AG04450 (cell line): ENCODE measurements around the gene NME2. TPM values are rescaled to one million over a fixed set of nuclear protein-coding genes. Genes with fewer than 3 reads are reported as not detected.
A peak's percentile ranks its signal among the peaks of the same experiment; 100 is the strongest.

Experiments used
- CTCF ChIA-PET: fragments of 300-600, 350-600 bp; formaldehyde crosslinking; extraction: SDS; loops from one replicate; lab custom pipeline; 2022; ENCODE audit warnings: antibody characterized with exemption, inconsistent platforms; lab: Charles Lee
- POLR2A ChIA-PET: fragments of 350-600 bp; formaldehyde crosslinking; extraction: SDS; loops from one replicate; lab custom pipeline; 2021; ENCODE audit warnings: antibody characterized with exemption, inconsistent platforms; lab: Yijun Ruan, JAX
- DNase-seq: peaks from one replicate; pipeline ENCODE4 v3.0.0-alpha.2; 2011; ENCODE audit warnings: low read depth, low spot score
- H3K27ac ChIP-seq: one replicate; pipeline ENCODE4 v1.5.1; 2012; ENCODE audit warnings: low read depth, low read length, control low read depth
- H3K27me3 ChIP-seq: one replicate; pipeline ENCODE4 v1.6.0; 2012; ENCODE audit warnings: low read length; ENCODE audit not compliant: control insufficient read depth, insufficient read depth
- H3K4me3 ChIP-seq: 2 replicates; pipeline ENCODE4 v1.5.1; 2011; ENCODE audit warnings: mild to moderate bottlenecking, low read depth, low read length, control low read depth
- H3K9me3 ChIP-seq: 2 replicates; pipeline ENCODE4 v1.5.1; 2012; ENCODE audit warnings: low read length; ENCODE audit not compliant: control insufficient read depth, insufficient read depth
- polyA minus RNA-seq: library from RNA; depleted of rRNA, polyadenylated mRNA; stranded (reverse); fragments of >200 nt; gene quantifications from 2 replicates; pipeline ENCODE4 v1.2.3, GENCODE V29; 2011; rRNA and poly(A)+ RNA removed
- polyA plus RNA-seq: library from polyadenylated mRNA; depleted of rRNA; stranded (reverse); fragments of >200 nt; gene quantifications from 2 replicates; pipeline ENCODE4 v1.2.3, GENCODE V29; 2011; rRNA removed
- TF ChIP-seq, protein P1 (sequence below): IDR thresholded peaks from 2 replicates; pipeline ENCODE4 v1.5.1; 2011; ENCODE audit warnings: low read depth, low read length, control low read depth, inconsistent platforms

NME2 gene
- polyA plus RNA-seq (823 and 851 TPM in 2 replicates), polyA minus RNA-seq (155 and 157 TPM in 2 replicates)

DNA sequence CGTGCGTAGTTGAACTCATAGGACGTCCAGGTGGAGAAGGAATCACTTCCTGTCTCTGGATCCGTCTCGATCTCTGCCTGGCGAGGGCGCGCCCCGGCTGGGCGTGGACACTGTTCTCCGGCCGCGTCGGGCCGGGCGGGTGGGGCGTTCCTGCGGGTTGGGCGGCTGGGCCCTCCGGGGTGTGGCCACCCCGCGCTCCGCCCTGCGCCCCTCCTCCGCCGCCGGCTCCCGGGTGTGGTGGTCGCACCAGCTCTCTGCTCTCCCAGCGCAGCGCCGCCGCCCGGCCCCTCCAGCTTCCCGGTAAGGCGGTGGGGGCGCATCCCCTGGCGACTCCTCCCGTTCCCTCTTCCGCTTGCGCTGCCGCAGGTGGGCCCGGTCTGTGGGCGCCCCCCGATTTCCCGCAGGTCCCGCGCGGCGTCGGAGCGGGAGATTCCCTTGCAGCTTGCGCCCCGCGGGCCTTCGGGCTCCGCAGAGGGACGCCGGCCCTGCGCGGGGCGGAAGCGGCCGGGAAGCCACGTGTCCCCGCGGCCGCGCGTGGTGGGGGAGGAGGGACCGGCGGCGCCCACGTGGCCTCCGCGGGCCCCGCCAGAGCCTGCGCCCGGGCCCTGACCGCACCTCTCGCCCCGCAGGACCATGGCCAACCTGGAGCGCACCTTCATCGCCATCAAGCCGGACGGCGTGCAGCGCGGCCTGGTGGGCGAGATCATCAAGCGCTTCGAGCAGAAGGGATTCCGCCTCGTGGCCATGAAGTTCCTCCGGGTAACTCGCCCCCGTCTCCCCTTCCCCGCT is at the start of gene NME2:
NME2 (plus strand) TSS at position 214 of the 789 bp plus-strand sequence; CDS start at position 634, 420 bp downstream.
- peak within 1 kb of the TSS; percentile 93 for H3K4me3 ChIP-seq
- peak; percentile 36 for DNase-seq
- H3K27ac ChIP-seq = peak within 1 kb of the TSS; percentile 87
- H3K27me3 ChIP-seq = no peaks in the 10 kb centered on the region
- ChIA-PET POLR2A (interaction anchor here (1.2 kb wide), 1 partner anchor 13 kb away, joined by 3 read pairs; the partner anchor contains the start of gene NME1), CTCF (interaction anchor here (0.6 to 1.0 kb wide), 3 partner anchors 10 to 156 kb away, joined by 3 to 4 read pairs (median 4); no protein-coding TSS in a partner anchor)
- TF ChIP-seq, protein P1, sequence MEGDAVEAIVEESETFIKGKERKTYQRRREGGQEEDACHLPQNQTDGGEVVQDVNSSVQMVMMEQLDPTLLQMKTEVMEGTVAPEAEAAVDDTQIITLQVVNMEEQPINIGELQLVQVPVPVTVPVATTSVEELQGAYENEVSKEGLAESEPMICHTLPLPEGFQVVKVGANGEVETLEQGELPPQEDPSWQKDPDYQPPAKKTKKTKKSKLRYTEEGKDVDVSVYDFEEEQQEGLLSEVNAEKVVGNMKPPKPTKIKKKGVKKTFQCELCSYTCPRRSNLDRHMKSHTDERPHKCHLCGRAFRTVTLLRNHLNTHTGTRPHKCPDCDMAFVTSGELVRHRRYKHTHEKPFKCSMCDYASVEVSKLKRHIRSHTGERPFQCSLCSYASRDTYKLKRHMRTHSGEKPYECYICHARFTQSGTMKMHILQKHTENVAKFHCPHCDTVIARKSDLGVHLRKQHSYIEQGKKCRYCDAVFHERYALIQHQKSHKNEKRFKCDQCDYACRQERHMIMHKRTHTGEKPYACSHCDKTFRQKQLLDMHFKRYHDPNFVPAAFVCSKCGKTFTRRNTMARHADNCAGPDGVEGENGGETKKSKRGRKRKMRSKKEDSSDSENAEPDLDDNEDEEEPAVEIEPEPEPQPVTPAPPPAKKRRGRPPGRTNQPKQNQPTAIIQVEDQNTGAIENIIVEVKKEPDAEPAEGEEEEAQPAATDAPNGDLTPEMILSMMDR = no peak
- H3K9me3 ChIP-seq = no peaks in the 10 kb centered on the region; the same call in 1 of the 2 replicates

DNA sequence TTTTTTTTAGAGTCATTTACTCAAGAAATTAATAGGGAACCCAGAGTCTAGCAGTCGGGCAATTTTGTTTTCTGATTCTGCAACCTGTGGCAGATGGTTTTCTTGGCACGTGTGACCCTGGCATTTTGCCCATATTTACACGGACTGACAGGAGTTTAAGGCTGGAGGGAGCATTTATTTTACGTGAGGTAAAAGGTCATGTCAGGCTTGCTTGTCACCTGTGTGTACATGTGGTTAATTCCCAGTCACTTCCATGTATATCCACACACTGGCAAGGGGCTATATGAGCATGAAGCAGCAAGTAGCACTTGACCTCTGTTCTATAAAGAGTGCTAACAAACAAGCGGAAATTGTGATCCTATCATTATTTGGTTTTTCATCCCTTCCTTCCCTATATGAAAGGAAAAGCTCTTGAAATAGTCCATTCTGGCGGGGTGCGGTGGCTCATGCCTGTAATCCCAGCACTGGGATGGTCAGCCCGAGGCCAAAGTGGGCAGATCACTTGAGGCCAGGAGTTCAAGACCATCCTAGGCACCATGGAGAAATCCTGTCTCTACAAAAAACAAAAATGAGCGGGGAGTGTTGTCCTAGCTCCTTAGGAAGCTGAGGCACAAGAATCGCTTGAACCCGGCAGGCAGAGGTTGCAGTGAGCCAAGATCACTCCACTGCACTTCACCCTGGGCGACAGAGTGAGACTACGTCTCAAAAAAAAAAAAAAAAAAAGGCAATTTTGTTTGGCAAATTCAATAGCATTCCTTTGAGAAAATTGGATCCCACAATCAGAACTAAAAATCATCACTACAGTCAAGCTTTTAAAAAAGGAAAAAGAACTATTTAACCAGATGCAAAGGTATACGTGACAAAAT is 47.6 kb upstream of the NME2 start:
- H3K4me3 ChIP-seq = peak overlapping the region; percentile 98
- no peak overlapping the region for H3K27ac ChIP-seq
- no peak for DNase-seq
- H3K9me3 ChIP-seq = no peaks in the 10 kb centered on the region; the same call in 1 of the 2 replicates
- CTCF ChIA-PET = interaction anchor here (0.6 to 1.7 kb wide), 5 partner anchors 15 to 117 kb away, joined by 4 to 6 read pairs (median 4); partner anchors contain the start of gene NME1
- POLR2A ChIA-PET = no interaction called here
- TF ChIP-seq, protein P1 = no peak
- no peaks in the 10 kb centered on the region for H3K27me3 ChIP-seq

DNA sequence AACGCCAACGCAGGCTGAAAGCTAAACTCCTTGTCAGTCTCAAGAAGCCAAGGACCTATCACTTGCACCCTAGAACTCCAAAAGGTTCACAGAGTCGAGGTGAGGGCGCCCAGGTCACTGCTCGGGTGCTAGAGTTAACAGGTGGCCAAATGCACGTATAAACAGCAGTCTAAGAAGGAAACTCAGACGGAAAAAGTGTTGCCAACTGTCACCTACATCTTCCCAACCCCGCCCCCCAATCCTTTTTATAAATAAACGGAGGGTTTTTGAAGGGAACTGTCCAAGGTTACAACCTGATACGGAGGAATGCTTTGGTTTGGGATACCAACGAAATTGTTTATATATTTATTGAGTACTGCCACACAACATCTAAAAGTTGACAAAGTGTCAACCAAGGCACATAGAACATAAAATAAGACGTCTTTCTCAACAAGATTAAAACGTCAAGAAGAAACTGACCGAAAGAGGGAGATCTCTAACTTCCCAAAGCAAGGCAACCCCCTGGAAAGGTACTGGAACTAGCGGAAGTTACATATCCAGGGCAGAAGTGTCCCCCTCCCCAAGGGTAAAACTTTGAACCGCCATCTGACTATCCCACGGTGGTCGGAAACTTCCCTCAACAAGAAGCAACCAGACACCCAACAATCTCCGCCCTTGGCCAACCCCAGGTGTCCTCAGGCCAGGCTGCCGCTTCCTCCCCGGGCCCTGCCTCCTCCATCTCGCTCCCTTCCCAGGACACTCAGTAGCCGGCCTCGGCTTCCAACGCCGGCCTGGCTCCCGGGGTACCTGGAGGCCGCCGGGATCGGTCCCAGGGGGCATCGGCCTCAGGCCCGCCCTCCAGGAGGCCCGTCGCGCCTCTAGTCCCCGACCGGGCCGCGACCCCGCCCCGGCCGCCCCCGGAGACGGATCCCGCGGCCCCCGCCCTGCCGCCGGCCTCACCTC is 46.5 kb upstream of the NME2 start:
- ChIA-PET CTCF (interaction anchor here (0.7 to 1.8 kb wide), 6 partner anchors 16 to 118 kb away, joined by 3 to 6 read pairs (median 4); partner anchors contain the start of gene NME1), POLR2A (interaction anchor here (0.9 to 1.5 kb wide), 2 partner anchors 34 to 62 kb away, joined by 4 to 10 read pairs; partner anchors contain the start of gene NME1)
- TF ChIP-seq, protein P1 = peak; percentile 38
- Histone ChIP-seq H3K4me3 (peak overlapping the region; percentile 98), H3K27ac (peak overlapping the region; percentile 65), H3K9me3 (no peaks in the 10 kb centered on the region; the same call in 1 of the 2 replicates), H3K27me3 (no peaks in the 10 kb centered on the region)
- DNase-seq = no peak

DNA sequence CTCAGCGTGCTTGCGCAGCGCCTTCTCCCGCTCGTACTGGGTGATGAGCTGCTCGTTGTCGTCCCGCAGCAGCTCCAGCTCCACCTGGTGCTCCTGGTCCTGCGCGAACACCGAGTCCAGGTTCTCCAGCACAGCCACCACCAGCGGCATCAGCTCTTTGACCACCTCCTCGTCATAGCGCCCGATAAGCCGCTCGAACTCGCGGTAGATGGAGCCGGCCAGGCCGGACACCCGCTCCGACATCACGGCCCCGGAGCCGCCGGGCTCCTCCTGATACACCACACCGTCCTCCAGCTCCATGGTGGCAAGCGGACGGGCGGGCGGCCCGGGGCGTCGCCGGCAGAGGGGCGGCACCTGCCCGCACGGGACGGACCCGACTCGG is 45.9 kb upstream of the NME2 start:
- H3K27me3 ChIP-seq = no peaks in the 10 kb centered on the region
- POLR2A ChIA-PET = interaction anchor here (0.8 to 1.5 kb wide), 3 partner anchors 33 to 63 kb away, joined by 4 to 10 read pairs (median 5); partner anchors contain the start of gene NME1
- H3K27ac ChIP-seq = peak overlapping the region; percentile 65
- no peak for DNase-seq
- H3K4me3 ChIP-seq = peak overlapping the region; percentile 98
- CTCF ChIA-PET = interaction anchor here (0.7 to 1.8 kb wide), 3 partner anchors 33 to 118 kb away, joined by 3 to 4 read pairs (median 4); partner anchors contain the start of gene NME1
- no peaks in the 10 kb centered on the region; the same call in 1 of the 2 replicates for H3K9me3 ChIP-seq
- TF ChIP-seq, protein P1 = no peak
